GM18507 (cell line): Measurements from ENCODE around the gene ZNF785.
"Not testable (repeated sequence)": the region's sequence is repeated elsewhere in the genome, so short reads cannot be mapped to it uniquely, and the experiment has no call there.

ENCODE experiments used
- DNase-seq: peaks from one replicate; pipeline ENCODE4 v3.0.0; 2011; ENCODE audit warnings: low read depth; ENCODE audit not compliant: insufficient read length; ENCODE audit errors: extremely low spot score
- FAIRE-seq: peaks from 2 replicates; lab custom pipeline; 2011; peaks lifted over from hg19 to GRCh38; lab: Jason Lieb, UNC

ZNF785 gene

GRCh38 chr16:30585400-30586191 lies at the start of gene ZNF785:
TSS of gene ZNF785 (minus strand) at chr16:30585697. CDS start at chr16:30585611, 86 bp downstream.
- FAIRE-seq, result peak; percentile 98
- DNase-seq, result peak; percentile 95

GRCh38 chr16:30633526-30633925 lies 48.0 kb upstream of the ZNF785 start:
- FAIRE-seq (no peak), DNase-seq (no peak)

DNA sequence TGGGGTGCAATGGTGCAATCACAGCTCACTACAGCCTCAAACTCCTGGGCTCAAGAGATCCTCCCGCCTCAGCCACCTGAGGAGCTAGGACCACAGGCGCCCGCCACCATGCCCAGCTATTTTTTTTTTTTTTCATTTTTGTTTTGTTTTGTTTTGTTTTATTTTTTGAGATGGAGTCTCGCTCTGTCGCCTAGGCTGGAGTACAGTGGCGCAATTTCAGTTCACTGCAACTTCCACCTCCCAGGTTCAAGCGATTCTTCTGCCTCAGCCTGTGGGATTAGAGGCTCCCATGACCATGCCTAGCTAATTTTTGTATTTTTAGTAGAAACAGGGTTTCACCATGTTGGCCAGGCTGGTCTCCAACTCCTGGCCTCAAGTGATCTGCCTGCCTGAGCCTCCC lies 47.0 kb upstream of the ZNF785 start:
- FAIRE-seq, DNase-seq: not testable (repeated sequence)

DNA sequence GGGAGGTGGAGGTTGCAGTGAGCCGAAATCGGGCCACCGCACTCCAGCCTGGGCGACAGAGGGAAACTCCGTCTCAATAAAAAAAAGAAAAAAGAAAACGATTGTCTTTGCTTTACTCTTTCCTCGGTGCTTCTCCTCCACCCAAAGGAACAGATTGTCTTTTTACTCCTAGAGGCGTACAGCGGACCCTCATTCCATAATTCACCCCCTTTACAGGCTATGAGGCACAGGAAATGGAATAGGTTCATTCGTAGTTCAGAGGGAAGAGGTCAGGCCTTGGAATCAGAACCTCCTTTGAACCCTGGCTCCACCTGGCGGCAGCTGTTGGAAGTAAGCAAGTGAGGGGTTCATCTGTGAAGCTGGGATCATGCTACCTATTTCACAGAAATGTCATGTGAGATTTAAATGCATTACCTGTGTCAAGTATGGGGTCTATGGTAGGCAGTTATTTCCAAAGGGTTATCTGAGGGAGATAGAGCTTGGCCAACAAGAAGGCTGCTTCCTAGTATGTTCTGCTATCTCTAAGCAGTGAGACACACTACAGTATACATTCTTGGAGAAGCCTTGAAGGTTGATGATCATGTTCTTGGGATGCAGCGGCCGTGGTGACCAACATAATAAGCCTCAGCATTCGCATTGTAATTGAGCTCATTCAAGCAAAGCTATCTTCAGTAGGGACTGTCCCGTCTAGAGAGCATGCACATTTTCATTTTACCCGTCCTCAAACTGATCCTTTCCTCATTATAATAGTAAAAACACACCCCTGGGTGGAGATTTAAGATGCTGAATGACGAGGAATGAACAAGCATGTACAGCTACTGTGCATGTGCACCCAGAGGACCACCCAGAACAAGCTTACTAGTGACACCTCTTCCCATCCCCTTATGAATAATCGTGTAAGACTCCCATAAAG lies 43.4 kb upstream of the ZNF785 start:
- FAIRE-seq (peak; percentile 72), DNase-seq (no peak)

DNA sequence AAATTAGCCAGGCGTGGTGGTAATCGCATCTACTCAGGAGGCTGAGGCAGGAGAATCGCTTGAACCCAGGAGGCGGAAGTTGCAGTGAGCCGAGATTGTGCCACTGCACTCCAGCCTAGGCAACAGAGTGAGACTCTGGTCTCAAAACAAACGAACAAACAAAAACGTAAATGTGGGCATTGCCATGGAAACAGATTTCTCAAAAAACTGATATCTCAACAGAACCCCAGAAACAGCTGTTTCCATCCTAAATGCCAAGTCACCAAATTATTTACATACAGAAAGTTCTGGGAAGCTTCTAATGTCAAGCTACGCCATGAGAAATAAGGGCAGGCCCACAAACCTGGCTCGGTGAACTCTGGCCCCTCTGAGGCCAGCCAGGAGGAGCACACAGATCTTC lies 40.7 kb upstream of the ZNF785 start:
- FAIRE-seq (no peak), DNase-seq (no peak)

DNA sequence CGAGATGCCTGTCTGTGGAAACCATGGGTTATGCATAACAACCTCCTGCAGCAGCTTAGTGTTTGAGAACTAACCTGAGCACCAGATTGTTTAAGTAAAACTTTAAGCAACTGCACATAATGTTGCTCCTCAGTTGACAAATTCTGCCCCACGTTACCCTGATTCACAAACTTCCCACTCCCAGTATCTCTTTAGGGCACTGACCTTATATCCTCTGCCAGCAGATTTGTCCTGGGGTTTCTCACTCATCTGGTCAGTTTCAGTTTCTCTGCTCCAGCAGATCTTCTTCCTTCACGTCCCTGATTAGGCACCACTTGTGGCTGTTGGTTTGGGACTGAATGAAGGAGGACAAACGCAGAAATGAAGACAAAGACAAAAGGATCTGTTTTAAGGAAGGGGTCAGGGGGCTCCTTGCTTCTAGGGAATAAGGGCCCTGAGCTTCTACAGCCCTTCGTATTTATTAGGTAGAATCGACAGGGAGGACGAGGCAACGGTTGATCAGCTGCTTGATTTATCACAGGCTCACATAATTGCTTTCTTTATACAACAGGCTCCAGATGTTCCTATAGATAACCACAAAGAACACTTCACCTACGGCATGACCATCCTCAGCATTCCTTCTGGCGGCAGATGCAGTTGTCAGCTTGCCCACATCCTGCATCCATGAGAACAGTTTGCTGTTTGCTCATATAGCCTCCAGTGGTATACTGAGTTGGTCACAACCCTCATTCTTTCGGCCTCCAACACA lies 38.2 kb upstream of the ZNF785 start:
- DNase-seq (no peak), FAIRE-seq (no peak)

- no peak for FAIRE-seq
- DNase-seq, result no peak
Measured at GRCh38 chr16:30622455-30623032, 37.0 kb upstream of the ZNF785 start.

- DNase-seq (no peak), FAIRE-seq (no peak)
Measured at GRCh38 chr16:30621765-30622164, 36.3 kb upstream of the ZNF785 start.

GRCh38 chr16:30620169-30620568 lies 34.7 kb upstream of the ZNF785 start:
- DNase-seq, result no peak
- no peak for FAIRE-seq

GRCh38 chr16:30619638-30620037 lies 34.1 kb upstream of the ZNF785 start:
- no peak for FAIRE-seq
- no peak for DNase-seq

- FAIRE-seq (no peak), DNase-seq (no peak)
Measured at GRCh38 chr16:30619202-30619601, 33.7 kb upstream of the ZNF785 start.

GRCh38 chr16:30615358-30616091 lies 30.0 kb upstream of the ZNF785 start:
- DNase-seq (peak; percentile 15), FAIRE-seq (no peak)

DNA sequence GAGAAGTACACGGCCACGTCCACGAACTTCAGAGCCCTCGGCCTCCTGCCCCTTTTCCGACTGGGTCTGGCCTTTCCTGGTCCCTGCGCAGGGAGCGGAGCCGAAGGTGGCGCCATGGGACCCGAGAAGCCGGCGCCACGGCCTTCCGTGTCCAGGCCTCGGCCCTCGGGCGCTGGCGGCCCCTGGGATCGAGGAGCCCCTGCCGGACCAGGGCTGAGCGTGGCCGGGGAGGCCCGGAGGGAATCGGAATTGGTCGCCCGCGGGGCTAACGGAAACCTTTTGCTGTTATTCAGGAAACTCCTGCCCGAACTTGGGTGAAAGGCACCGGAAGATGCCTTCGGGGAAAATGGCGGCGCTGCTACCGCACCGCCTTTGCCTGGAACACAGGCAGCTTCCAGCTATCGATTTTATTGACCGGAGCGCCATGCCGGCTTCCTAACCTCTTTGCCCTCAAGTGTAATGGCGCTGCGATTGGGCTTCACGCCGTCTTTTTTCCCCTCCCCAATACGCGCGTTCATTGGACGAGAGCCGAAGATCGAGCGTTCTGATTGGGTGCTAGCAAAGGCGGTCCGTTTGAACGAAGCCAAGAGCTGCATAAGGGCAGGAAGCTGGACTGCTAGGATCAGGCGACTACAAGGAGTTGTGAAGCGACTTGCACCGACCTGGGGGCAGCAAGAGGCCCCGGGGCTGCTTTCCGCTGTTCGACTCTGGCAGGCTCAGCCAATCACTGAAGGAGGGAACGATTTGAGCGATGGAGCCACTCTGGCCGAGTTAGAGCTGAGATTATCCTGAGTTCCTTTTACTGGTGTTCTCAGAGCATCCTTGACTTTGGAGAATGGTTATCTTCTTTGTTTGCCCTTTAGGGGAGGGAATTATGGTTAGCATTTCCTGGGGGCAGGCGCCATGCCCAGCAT lies 24.7 kb upstream of the ZNF785 start, which contains the start of gene ZNF689:
Gene ZNF689 (minus strand): TSS at position 464 of the 914 bp plus-strand sequence. CDS start 348 bp downstream, at position 116.
- peak; percentile 95 for FAIRE-seq
- DNase-seq, result peak; percentile 86

DNA sequence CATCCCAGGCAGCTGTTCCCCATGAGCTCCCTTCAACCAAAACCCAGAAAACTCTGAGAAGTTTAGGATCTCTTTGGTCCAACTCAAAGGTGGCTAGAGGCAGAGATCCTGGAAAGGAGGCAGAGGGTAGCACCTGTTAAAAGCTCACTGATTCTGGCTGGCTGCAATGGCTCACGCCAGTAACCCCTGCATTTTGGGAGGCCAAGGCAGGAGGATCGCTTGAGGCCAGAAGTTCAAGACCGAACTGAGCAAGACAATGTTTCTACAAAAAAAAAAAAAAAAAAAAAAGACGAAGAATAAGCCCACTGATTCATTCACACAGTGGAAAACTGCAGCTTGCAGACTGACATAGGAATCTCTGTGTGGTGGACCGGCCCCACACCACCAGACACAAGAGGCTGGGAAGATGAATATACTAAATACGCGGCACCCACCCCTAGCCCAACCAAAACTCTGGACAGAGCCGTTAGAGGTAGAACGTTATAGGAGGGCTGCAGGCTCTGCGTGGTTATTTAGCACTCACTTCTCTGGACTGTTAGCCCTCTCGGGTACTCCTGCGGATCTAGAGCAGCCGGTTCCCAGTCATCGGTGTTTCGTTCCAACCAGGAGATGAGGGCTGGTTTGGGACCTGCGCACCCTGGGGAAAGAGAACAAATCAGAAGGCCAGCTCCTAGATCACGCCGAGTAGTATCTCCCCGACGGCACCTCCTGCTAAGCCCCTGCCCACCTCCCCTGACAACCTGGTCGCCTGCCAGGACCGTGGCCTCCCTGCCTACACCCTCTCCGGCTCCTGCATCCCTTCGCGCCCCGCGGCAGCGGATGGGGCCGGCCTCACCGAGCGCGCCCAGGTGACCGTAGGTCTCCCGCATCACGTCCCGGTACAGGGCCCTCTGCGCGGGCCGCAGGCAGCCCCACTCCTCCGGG lies 23.8 kb upstream of the ZNF785 start:
- FAIRE-seq (no peak), DNase-seq (peak; percentile 26)

DNA sequence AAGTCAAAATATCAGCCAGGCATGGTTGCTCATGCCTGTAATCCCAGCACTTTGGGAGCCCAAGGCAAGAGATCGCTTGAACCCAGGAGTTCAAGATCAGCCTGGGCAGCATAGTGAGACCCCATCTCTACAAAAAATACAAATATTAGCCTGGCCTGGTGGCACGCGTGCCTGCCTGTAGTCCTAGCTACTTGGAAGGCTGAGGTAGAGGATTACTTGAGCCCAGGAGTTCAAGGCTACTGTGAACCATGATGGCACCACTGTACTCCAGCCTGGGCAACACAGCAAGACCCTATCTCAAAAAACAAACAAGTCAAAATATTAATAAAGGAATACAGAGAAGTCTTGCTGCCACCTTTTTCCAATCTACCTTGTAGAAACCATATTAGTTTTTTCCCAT lies 20.5 kb upstream of the ZNF785 start:
- FAIRE-seq, result no peak
- no peak for DNase-seq

DNA sequence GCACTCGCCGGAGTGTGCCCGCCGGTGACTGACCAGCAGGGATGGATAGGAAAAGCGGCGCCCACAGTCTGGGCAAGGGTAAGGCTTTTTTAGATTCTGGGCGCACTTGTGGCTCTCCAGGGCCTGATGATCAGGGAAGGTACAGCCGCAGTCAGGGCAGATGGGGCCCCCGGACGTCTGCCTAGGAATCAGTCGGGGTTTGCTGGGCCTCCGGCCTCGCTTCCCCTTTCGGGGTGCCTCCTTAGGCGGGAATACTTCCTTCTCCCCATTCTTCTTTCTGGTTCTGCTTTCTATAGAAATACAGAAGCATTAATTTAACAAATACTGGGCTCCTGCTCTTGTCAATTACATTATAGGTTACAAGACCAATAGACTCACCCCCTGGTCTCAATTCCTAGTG lies 19.7 kb upstream of the ZNF785 start:
- no peak for DNase-seq
- FAIRE-seq, result no peak
